NB4 (cell line): Measurements from ENCODE around the gene CC2D1A.

Experiments used
- MYC ChIP-seq: IDR thresholded peaks from 2 replicates; pipeline ENCODE4 v1.6.1; 2011; ENCODE audit warnings: low read depth, low read length
- POLR2A ChIP-seq: IDR thresholded peaks from 2 replicates; pipeline ENCODE4 v1.6.1; 2011; ENCODE audit warnings: mild to moderate bottlenecking; ENCODE audit not compliant: insufficient read length; ENCODE audit errors: extremely low read depth
- TF ChIP-seq, protein P1 (sequence below): IDR thresholded peaks from one replicate; pipeline ENCODE4 v1.5.1; 2012; ENCODE audit warnings: low read depth, low read length

DNA sequence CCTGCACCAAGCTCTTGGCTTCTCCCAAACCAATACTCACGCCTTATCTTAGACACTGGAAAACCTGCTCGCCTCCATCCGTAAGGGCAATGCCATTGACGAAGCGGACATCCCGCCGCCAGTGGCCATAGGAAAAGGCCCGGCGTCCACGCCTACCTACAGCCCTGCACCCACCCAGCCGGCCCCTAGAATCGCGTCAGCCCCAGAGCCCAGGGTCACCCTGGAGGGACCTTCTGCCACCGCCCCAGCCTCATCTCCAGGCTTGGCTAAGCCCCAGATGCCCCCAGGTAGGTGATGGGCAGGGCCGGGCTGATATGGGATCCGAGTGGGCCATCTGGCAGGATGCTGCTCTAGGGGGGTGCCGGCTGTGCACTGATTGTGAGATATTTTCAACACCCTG is 7.4 kb downstream of the CC2D1A start:
- TF ChIP-seq POLR2A (no peak), MYC (no peak)
- TF ChIP-seq, protein P1, sequence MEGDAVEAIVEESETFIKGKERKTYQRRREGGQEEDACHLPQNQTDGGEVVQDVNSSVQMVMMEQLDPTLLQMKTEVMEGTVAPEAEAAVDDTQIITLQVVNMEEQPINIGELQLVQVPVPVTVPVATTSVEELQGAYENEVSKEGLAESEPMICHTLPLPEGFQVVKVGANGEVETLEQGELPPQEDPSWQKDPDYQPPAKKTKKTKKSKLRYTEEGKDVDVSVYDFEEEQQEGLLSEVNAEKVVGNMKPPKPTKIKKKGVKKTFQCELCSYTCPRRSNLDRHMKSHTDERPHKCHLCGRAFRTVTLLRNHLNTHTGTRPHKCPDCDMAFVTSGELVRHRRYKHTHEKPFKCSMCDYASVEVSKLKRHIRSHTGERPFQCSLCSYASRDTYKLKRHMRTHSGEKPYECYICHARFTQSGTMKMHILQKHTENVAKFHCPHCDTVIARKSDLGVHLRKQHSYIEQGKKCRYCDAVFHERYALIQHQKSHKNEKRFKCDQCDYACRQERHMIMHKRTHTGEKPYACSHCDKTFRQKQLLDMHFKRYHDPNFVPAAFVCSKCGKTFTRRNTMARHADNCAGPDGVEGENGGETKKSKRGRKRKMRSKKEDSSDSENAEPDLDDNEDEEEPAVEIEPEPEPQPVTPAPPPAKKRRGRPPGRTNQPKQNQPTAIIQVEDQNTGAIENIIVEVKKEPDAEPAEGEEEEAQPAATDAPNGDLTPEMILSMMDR = no peak
